ENCODE data around the gene DOC2A.

- no peak for TF ChIP-seq POLR2AphosphoS5 (IDR thresholded peaks at IDR 0.05; ENCODE audit: insufficient read depth, low read depth, low read length)
- TF ChIP-seq CTCF (IDR thresholded peaks at IDR 0.05; ENCODE audit: extremely low read depth in 1 of 2, insufficient read depth in 1 of 2, low read depth in 1 of 2, low read length in 2 of 2): no peak
- TF ChIP-seq POLR2A (IDR thresholded peaks at IDR 0.05; ENCODE audit: low read depth, low read length): no peak
Observed at GRCh38 chr16:29986931-29987330, 23.9 kb downstream of the DOC2A start.

Measured in endothelial cell of umbilical vein (primary cell).